ENCODE data around the gene MTARC2. TPM values are rescaled to one million over a fixed set of nuclear protein-coding genes. Genes with fewer than 3 reads are reported as not detected.
"Not testable (repeated sequence)": the region's sequence is repeated elsewhere in the genome, so short reads cannot be mapped to it uniquely, and the experiment has no call there.

Gene MTARC2
- total RNA-seq, result not detected

- no peak for DNase-seq
These were observed at the start of gene MTARC2 for GRCh38 chr1:220748089-220748934. MTARC2 (plus strand) TSS chr1:220748322; CDS start chr1:220748532, 210 bp downstream.

GRCh38 chr1:220698607-220699016 lies 49.5 kb upstream of the MTARC2 start:
- no peak for DNase-seq

GRCh38 chr1:220699044-220699443 lies 49.1 kb upstream of the MTARC2 start:
- no peak for DNase-seq

- no peak for DNase-seq
These were observed 47.5 kb upstream of the MTARC2 start for GRCh38 chr1:220700556-220701179.

GRCh38 chr1:220701974-220702373 lies 46.1 kb upstream of the MTARC2 start:
- no peak for DNase-seq

GRCh38 chr1:220702733-220703270 lies 45.3 kb upstream of the MTARC2 start:
- DNase-seq, result no peak

GRCh38 chr1:220703305-220703704 lies 44.8 kb upstream of the MTARC2 start:
- DNase-seq, result no peak

- no peak for DNase-seq
These were observed 42.3 kb upstream of the MTARC2 start for GRCh38 chr1:220705782-220706181.

- DNase-seq, result no peak
These were observed 41.6 kb upstream of the MTARC2 start for GRCh38 chr1:220706480-220706879.

- DNase-seq, result no peak
These were observed 41.0 kb upstream of the MTARC2 start for GRCh38 chr1:220707160-220707559.

- no peak for DNase-seq
These were observed 39.9 kb upstream of the MTARC2 start for GRCh38 chr1:220708244-220708643.

GRCh38 chr1:220708936-220709801 lies 39.0 kb upstream of the MTARC2 start:
- no peak for DNase-seq

- DNase-seq, result no peak
These were observed 37.8 kb upstream of the MTARC2 start for GRCh38 chr1:220710333-220710732.

GRCh38 chr1:220711056-220711809 lies 36.9 kb upstream of the MTARC2 start:
- DNase-seq, result no peak

- not testable (repeated sequence) for DNase-seq
These were observed 32.1 kb upstream of the MTARC2 start for GRCh38 chr1:220715986-220716385.

GRCh38 chr1:220717800-220718640 lies 30.1 kb upstream of the MTARC2 start:
- DNase-seq, result no peak

- not testable (repeated sequence) for DNase-seq
These were observed 26.9 kb upstream of the MTARC2 start for GRCh38 chr1:220721266-220721665.

GRCh38 chr1:220726634-220727033 lies 21.5 kb upstream of the MTARC2 start:
- no peak for DNase-seq

GRCh38 chr1:220727519-220727918 lies 20.6 kb upstream of the MTARC2 start:
- no peak for DNase-seq

- DNase-seq, result no peak
These were observed 17.6 kb upstream of the MTARC2 start for GRCh38 chr1:220730486-220730885.

- no peak for DNase-seq
These were observed 16.0 kb upstream of the MTARC2 start for GRCh38 chr1:220732137-220732536.

All from effector CD4-positive, alpha-beta T cell (primary cell).